ENCODE measurements around the gene RPL15. TPM values are rescaled to one million over a fixed set of nuclear protein-coding genes. Genes with fewer than 3 reads are reported as not detected.
A peak's percentile ranks its signal among the peaks of the same experiment; 100 is the strongest.

Gene RPL15
- polyA plus RNA-seq, 4 donors = 1,526 to 3,526 (median 2,791) TPM

- WGBS, 3 donors = 45 to 79% (median 60%) methylated on average over 2 of the region's 2 CpGs
- H3K4me3 ChIP-seq (ENCODE audit: low read depth in 1 of 3, low read length in 3 of 3) = no peak overlapping the region
- H3K27me3 ChIP-seq (ENCODE audit: control insufficient read depth in 3 of 3, insufficient read depth in 3 of 3, low read length in 3 of 3) = peaks cover 0 to 7% (median 0%) of the 10 kb centered on the region in 3 donors
- H3K36me3 ChIP-seq (ENCODE audit: control insufficient read depth in 3 of 3, insufficient read depth in 2 of 3, low read depth in 1 of 3, low read length in 3 of 3) = no peaks in the 10 kb centered on the region
- no peak overlapping the region for H3K27ac ChIP-seq (ENCODE audit: low read depth in 1 of 3, low read length in 2 of 3)
- peaks cover 3 to 25% (median 20%) of the 10 kb centered on the region in 3 donors for H3K4me1 ChIP-seq (ENCODE audit: control insufficient read depth in 3 of 3, insufficient read depth in 2 of 3, low read depth in 1 of 3, low read length in 2 of 3)
- no peaks in the 10 kb centered on the region for H3K9me3 ChIP-seq (ENCODE audit: control insufficient read depth in 2 of 2, insufficient read depth in 1 of 2, low read depth in 1 of 2, low read length in 1 of 2)
- DNase-seq = peak in 1 of 2 donors; percentile 53
- FAIRE-seq = no peak
Observed at GRCh38 chr3:23948761-23949160, 31.8 kb downstream of the RPL15 start.

- H3K27me3 ChIP-seq (ENCODE audit: control insufficient read depth in 3 of 3, insufficient read depth in 3 of 3, low read length in 3 of 3) = no peaks in the 10 kb centered on the region
- no peak overlapping the region for H3K27ac ChIP-seq (ENCODE audit: low read depth in 1 of 3, low read length in 2 of 3)
- H3K4me1 ChIP-seq (ENCODE audit: control insufficient read depth in 3 of 3, insufficient read depth in 2 of 3, low read depth in 1 of 3, low read length in 2 of 3) = peaks cover 3 to 27% (median 13%) of the 10 kb centered on the region in 3 donors
- DNase-seq (no peak), FAIRE-seq (no peak)
- no peak overlapping the region for H3K4me3 ChIP-seq (ENCODE audit: low read depth in 1 of 3, low read length in 3 of 3)
- H3K9me3 ChIP-seq (ENCODE audit: control insufficient read depth in 2 of 2, insufficient read depth in 1 of 2, low read depth in 1 of 2, low read length in 1 of 2) = no peaks in the 10 kb centered on the region
- no peaks in the 10 kb centered on the region for H3K36me3 ChIP-seq (ENCODE audit: control insufficient read depth in 3 of 3, insufficient read depth in 2 of 3, low read depth in 1 of 3, low read length in 3 of 3)
Observed at GRCh38 chr3:23949784-23950183, 32.9 kb downstream of the RPL15 start.

GRCh38 chr3:23950293-23950692, 33.4 kb downstream of the RPL15 start:
- Histone ChIP-seq H3K9me3 (ENCODE audit: control insufficient read depth in 2 of 2, insufficient read depth in 1 of 2, low read depth in 1 of 2, low read length in 1 of 2) (no peaks in the 10 kb centered on the region), H3K27ac (ENCODE audit: low read depth in 1 of 3, low read length in 2 of 3) (peak overlapping the region in 1 of 3 donors; percentile 23), H3K4me1 (ENCODE audit: control insufficient read depth in 3 of 3, insufficient read depth in 2 of 3, low read depth in 1 of 3, low read length in 2 of 3) (peaks cover 3 to 27% (median 13%) of the 10 kb centered on the region in 3 donors), H3K4me3 (ENCODE audit: low read depth in 1 of 3, low read length in 3 of 3) (no peak overlapping the region), H3K36me3 (ENCODE audit: control insufficient read depth in 3 of 3, insufficient read depth in 2 of 3, low read depth in 1 of 3, low read length in 3 of 3) (no peaks in the 10 kb centered on the region), H3K27me3 (ENCODE audit: control insufficient read depth in 3 of 3, insufficient read depth in 3 of 3, low read length in 3 of 3) (no peaks in the 10 kb centered on the region)
- peak; percentile 39 to 44 for DNase-seq
- no peak for FAIRE-seq

DNA sequence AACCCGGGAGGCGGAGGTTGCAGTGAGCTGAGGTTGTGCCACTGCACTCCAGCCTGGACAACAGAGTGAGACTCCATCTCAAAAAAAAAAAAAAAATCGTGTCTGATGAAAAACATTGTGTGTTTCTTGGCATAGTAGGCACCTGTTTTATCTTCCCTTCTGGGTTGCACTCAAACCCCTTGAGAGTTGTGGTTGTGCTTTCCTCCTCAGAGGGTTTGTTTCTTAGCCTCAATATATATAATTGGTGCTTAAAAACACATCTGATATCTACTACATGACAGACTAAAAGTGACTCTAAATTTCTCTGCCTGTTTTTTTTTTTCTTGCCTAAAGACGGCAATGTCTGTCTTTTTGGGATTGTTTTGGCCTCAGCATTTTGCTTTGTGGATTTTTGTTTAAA, 35.7 kb downstream of the RPL15 start:
- DNase-seq (no peak), FAIRE-seq (no peak)
- H3K4me3 ChIP-seq (ENCODE audit: low read depth in 1 of 3, low read length in 3 of 3) = no peak overlapping the region
- H3K9me3 ChIP-seq (ENCODE audit: control insufficient read depth in 2 of 2, insufficient read depth in 1 of 2, low read depth in 1 of 2, low read length in 1 of 2) = no peaks in the 10 kb centered on the region
- no peaks in the 10 kb centered on the region for H3K36me3 ChIP-seq (ENCODE audit: control insufficient read depth in 3 of 3, insufficient read depth in 2 of 3, low read depth in 1 of 3, low read length in 3 of 3)
- H3K27ac ChIP-seq (ENCODE audit: low read depth in 1 of 3, low read length in 2 of 3) = no peak overlapping the region
- 77 to 79% (median 78%) methylated on average over 4 of the region's 4 CpGs for WGBS, 3 donors
- H3K4me1 ChIP-seq (ENCODE audit: control insufficient read depth in 3 of 3, insufficient read depth in 2 of 3, low read depth in 1 of 3, low read length in 2 of 3) = peaks cover 2 to 25% (median 3%) of the 10 kb centered on the region in 3 donors
- H3K27me3 ChIP-seq (ENCODE audit: control insufficient read depth in 3 of 3, insufficient read depth in 3 of 3, low read length in 3 of 3) = no peaks in the 10 kb centered on the region

DNA sequence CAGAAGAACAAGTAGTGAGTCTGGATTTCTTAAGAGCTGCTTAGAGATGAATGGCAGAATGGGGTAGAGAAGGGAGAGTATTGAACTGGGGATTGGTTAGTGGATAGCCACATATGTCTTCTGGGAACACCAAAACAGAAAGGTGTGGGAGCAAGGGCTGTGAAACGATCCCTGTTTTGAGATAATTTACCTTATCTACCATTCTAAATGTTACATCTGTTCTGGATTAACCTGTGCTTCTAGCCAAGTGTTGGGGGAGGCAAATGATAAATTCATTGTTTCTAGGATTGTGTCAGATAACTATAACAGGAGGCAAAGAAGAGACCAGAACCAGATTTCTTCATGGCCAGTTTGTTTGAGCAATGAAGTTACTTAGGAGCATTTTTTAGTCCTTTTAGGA, 36.6 kb downstream of the RPL15 start:
- H3K27me3 ChIP-seq (ENCODE audit: control insufficient read depth in 3 of 3, insufficient read depth in 3 of 3, low read length in 3 of 3) = no peaks in the 10 kb centered on the region
- peaks cover 0 to 3% (median 0%) of the 10 kb centered on the region in 3 donors for H3K36me3 ChIP-seq (ENCODE audit: control insufficient read depth in 3 of 3, insufficient read depth in 2 of 3, low read depth in 1 of 3, low read length in 3 of 3)
- FAIRE-seq (no peak), DNase-seq (no peak)
- WGBS, 3 donors = 9 to 48% (median 24%) methylated on average over 1 of the region's 1 CpG
- no peak overlapping the region for H3K4me3 ChIP-seq (ENCODE audit: low read depth in 1 of 3, low read length in 3 of 3)
- H3K9me3 ChIP-seq (ENCODE audit: control insufficient read depth in 2 of 2, insufficient read depth in 1 of 2, low read depth in 1 of 2, low read length in 1 of 2) = no peaks in the 10 kb centered on the region
- peaks cover 0 to 24% (median 3%) of the 10 kb centered on the region in 3 donors for H3K4me1 ChIP-seq (ENCODE audit: control insufficient read depth in 3 of 3, insufficient read depth in 2 of 3, low read depth in 1 of 3, low read length in 2 of 3)
- no peak overlapping the region for H3K27ac ChIP-seq (ENCODE audit: low read depth in 1 of 3, low read length in 2 of 3)

GRCh38 chr3:23954144-23954543, 37.2 kb downstream of the RPL15 start:
- Histone ChIP-seq H3K4me1 (ENCODE audit: control insufficient read depth in 3 of 3, insufficient read depth in 2 of 3, low read depth in 1 of 3, low read length in 2 of 3) (peaks cover 0 to 20% (median 3%) of the 10 kb centered on the region in 3 donors), H3K27me3 (ENCODE audit: control insufficient read depth in 3 of 3, insufficient read depth in 3 of 3, low read length in 3 of 3) (no peaks in the 10 kb centered on the region), H3K9me3 (ENCODE audit: control insufficient read depth in 2 of 2, insufficient read depth in 1 of 2, low read depth in 1 of 2, low read length in 1 of 2) (no peaks in the 10 kb centered on the region), H3K4me3 (ENCODE audit: low read depth in 1 of 3, low read length in 3 of 3) (no peak overlapping the region), H3K27ac (ENCODE audit: low read depth in 1 of 3, low read length in 2 of 3) (no peak overlapping the region), H3K36me3 (ENCODE audit: control insufficient read depth in 3 of 3, insufficient read depth in 2 of 3, low read depth in 1 of 3, low read length in 3 of 3) (peaks cover 0 to 3% (median 0%) of the 10 kb centered on the region in 3 donors)
- no peak for FAIRE-seq
- no peak for DNase-seq
- 27 to 64% (median 59%) methylated on average over 5 of the region's 5 CpGs for WGBS, 3 donors

GRCh38 chr3:23956701-23957100, 39.8 kb downstream of the RPL15 start:
- Histone ChIP-seq H3K27ac (ENCODE audit: low read depth in 1 of 3, low read length in 2 of 3) (no peak overlapping the region), H3K9me3 (ENCODE audit: control insufficient read depth in 2 of 2, insufficient read depth in 1 of 2, low read depth in 1 of 2, low read length in 1 of 2) (no peaks in the 10 kb centered on the region), H3K4me1 (ENCODE audit: control insufficient read depth in 3 of 3, insufficient read depth in 2 of 3, low read depth in 1 of 3, low read length in 2 of 3) (peaks cover 0 to 8% (median 0%) of the 10 kb centered on the region in 3 donors), H3K36me3 (ENCODE audit: control insufficient read depth in 3 of 3, insufficient read depth in 2 of 3, low read depth in 1 of 3, low read length in 3 of 3) (peaks cover 0 to 12% (median 2%) of the 10 kb centered on the region in 3 donors), H3K4me3 (ENCODE audit: low read depth in 1 of 3, low read length in 3 of 3) (no peak overlapping the region), H3K27me3 (ENCODE audit: control insufficient read depth in 3 of 3, insufficient read depth in 3 of 3, low read length in 3 of 3) (no peaks in the 10 kb centered on the region)
- WGBS, 3 donors = 74 to 89% (median 86%) methylated on average over 3 of the region's 3 CpGs
- no peak for DNase-seq
- FAIRE-seq = no peak

DNA sequence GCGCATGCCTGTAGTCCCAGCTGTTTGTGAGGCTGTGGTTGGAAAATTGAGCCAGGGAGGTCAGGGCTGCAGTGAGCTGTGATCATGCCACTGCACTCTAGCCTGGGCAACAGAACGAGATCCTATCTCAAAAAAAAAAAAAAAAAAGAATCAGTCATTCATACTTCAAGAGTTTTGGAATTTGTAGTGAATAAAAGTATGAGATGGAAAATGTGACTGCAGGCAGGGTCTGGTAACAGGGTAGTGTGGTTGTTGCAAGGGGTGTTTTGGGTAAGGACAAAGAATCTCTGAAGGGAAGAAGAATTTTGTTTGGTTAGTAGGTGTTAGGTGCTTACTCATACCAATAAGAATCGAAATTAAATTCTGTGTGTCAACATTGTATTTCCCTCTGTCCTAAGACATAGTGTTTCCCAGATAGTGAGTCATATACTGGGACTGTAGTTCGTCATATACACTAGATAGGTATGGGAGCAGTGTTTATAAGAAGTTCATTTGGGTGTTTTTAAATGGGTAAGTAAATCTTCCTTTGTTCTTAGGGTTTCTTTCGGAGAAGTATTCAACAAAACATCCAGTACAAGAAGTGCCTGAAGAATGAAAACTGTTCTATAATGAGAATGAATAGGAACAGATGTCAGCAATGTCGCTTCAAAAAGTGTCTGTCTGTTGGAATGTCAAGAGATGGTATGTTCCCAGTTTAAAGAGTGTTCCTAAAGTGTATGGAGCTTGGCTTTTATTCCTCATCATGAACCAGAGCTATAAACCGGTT, 42.4 kb downstream of the RPL15 start:
- peaks cover 0 to 21% (median 7%) of the 10 kb centered on the region in 3 donors for H3K36me3 ChIP-seq (ENCODE audit: control insufficient read depth in 3 of 3, insufficient read depth in 2 of 3, low read depth in 1 of 3, low read length in 3 of 3)
- whole genome bisulfite sequencing, 3 donors = 70 to 74% (median 72%) methylated on average over 7 of the region's 7 CpGs
- DNase-seq (peak in 1 of 2 donors; percentile 28), FAIRE-seq (no peak)
- H3K4me1 ChIP-seq (ENCODE audit: control insufficient read depth in 3 of 3, insufficient read depth in 2 of 3, low read depth in 1 of 3, low read length in 2 of 3) = no peaks in the 10 kb centered on the region
- H3K9me3 ChIP-seq (ENCODE audit: control insufficient read depth in 2 of 2, insufficient read depth in 1 of 2, low read depth in 1 of 2, low read length in 1 of 2) = no peaks in the 10 kb centered on the region
- no peak overlapping the region for H3K27ac ChIP-seq (ENCODE audit: low read depth in 1 of 3, low read length in 2 of 3)
- no peak overlapping the region for H3K4me3 ChIP-seq (ENCODE audit: low read depth in 1 of 3, low read length in 3 of 3)
- H3K27me3 ChIP-seq (ENCODE audit: control insufficient read depth in 3 of 3, insufficient read depth in 3 of 3, low read length in 3 of 3) = no peaks in the 10 kb centered on the region

GRCh38 chr3:23960649-23961048, 43.7 kb downstream of the RPL15 start:
- no peaks in the 10 kb centered on the region for H3K4me1 ChIP-seq (ENCODE audit: control insufficient read depth in 3 of 3, insufficient read depth in 2 of 3, low read depth in 1 of 3, low read length in 2 of 3)
- no peaks in the 10 kb centered on the region for H3K27me3 ChIP-seq (ENCODE audit: control insufficient read depth in 3 of 3, insufficient read depth in 3 of 3, low read length in 3 of 3)
- no peak overlapping the region for H3K27ac ChIP-seq (ENCODE audit: low read depth in 1 of 3, low read length in 2 of 3)
- peaks cover 0 to 25% (median 10%) of the 10 kb centered on the region in 3 donors for H3K36me3 ChIP-seq (ENCODE audit: control insufficient read depth in 3 of 3, insufficient read depth in 2 of 3, low read depth in 1 of 3, low read length in 3 of 3)
- WGBS, 3 donors = 12 to 63% (median 29%) methylated on average over 1 of the region's 1 CpG
- no peak overlapping the region for H3K4me3 ChIP-seq (ENCODE audit: low read depth in 1 of 3, low read length in 3 of 3)
- H3K9me3 ChIP-seq (ENCODE audit: control insufficient read depth in 2 of 2, insufficient read depth in 1 of 2, low read depth in 1 of 2, low read length in 1 of 2) = no peaks in the 10 kb centered on the region
- FAIRE-seq = no peak
- no peak for DNase-seq

All from small intestine (tissue), 7 donors.